GM12878 (cell line): ENCODE measurements around the gene CATSPERZ.

Experiments used
- BACH1 ChIP-seq: fragments of 450-650 bp; IDR thresholded peaks from 2 replicates; pipeline ENCODE4 v1.6.1; 2017; ENCODE audit warnings: mild to moderate bottlenecking, borderline replicate concordance
- CEBPB ChIP-seq, 2 experiments: fragments of 150-350 bp in 1 of 2; IDR thresholded peaks; 2 replicates each; pipeline ENCODE4 v1.6.1; 2012 to 2014; ENCODE audit warnings: low read depth in 2 of 2, low read length in 2 of 2, borderline replicate concordance in 1 of 2, inconsistent platforms in 1 of 2
- CTCF ChIP-seq, 3 experiments: IDR thresholded peaks in 2 of 3; conservative IDR thresholded peaks in 1 of 3; 2 replicates each; pipeline ENCODE4 v1.5.1; 2011; ENCODE audit warnings: low read depth in 3 of 3, low read length in 3 of 3, mild to moderate bottlenecking in 3 of 3, control low read depth in 2 of 3, moderate library complexity in 2 of 3, inconsistent platforms in 1 of 3, mixed read lengths in 1 of 3; ENCODE audit not compliant: control insufficient read depth in 2 of 3, insufficient read depth in 1 of 3; ENCODE audit errors: extremely low read depth in 1 of 3
- EP300 ChIP-seq, 2 experiments: fragments of 150-350 bp in 1 of 2; IDR thresholded peaks; 2 replicates each; pipeline ENCODE4 v1.6.1; 2011 to 2012; ENCODE audit warnings: low read depth in 2 of 2, low read length in 2 of 2, borderline replicate concordance in 1 of 2, improper control_type of control experiment in 1 of 2, inconsistent platforms in 1 of 2; ENCODE audit not compliant: control insufficient read depth in 1 of 2
- FOXK2 ChIP-seq: fragments of 450-650 bp; IDR thresholded peaks from 2 replicates; pipeline ENCODE4 v1.6.1; 2017; ENCODE audit warnings: mild to moderate bottlenecking, moderate library complexity
- GABPA ChIP-seq: IDR thresholded peaks from 2 replicates; pipeline ENCODE4 v1.6.1; 2014; ENCODE audit warnings: antibody characterized with exemption, low read depth, mild to moderate bottlenecking, inconsistent platforms
- IKZF1 ChIP-seq: fragments of 450-650 bp; conservative IDR thresholded peaks from 2 replicates; pipeline ENCODE4 v1.6.1; 2017; ENCODE audit warnings: antibody characterized with exemption, mild to moderate bottlenecking
- JUND ChIP-seq: IDR thresholded peaks from 2 replicates; pipeline ENCODE4 v1.6.1; 2012; ENCODE audit warnings: low read depth, mild to moderate bottlenecking, low read length, improper control_type of control experiment, moderate library complexity
- MAX ChIP-seq: IDR thresholded peaks from 2 replicates; pipeline ENCODE4 v1.6.1; 2012; ENCODE audit warnings: low read depth, low read length, improper control_type of control experiment
- MTA2 ChIP-seq: fragments of 450-650 bp; IDR thresholded peaks from 2 replicates; pipeline ENCODE4 v1.6.1; 2016; ENCODE audit warnings: low read depth, mild to moderate bottlenecking, moderate library complexity
- REST ChIP-seq: IDR thresholded peaks from 2 replicates; pipeline ENCODE4 v1.6.1; 2012; ENCODE audit warnings: mild to moderate bottlenecking, low read depth, low read length
- RFX5 ChIP-seq: IDR thresholded peaks from 2 replicates; pipeline ENCODE4 v1.6.1; 2011; ENCODE audit warnings: low read depth, low read length, improper control_type of control experiment

- TF ChIP-seq REST = no peak
- no peak for TF ChIP-seq CTCF (IDR thresholded peaks at IDR 0.05 in 2 of 3, conservative IDR thresholded peaks at IDR 0.05 in 1 of 3; ENCODE audit: control insufficient read depth in 2 of 3, extremely low read depth in 1 of 3, insufficient read depth in 1 of 3, low read depth in 3 of 3, low read length in 3 of 3)
- no peak for TF ChIP-seq GABPA
- no peak for TF ChIP-seq BACH1
- no peak for TF ChIP-seq RFX5
- no peak for TF ChIP-seq MTA2
- no peak for TF ChIP-seq FOXK2
- no peak for TF ChIP-seq MAX
- TF ChIP-seq IKZF1 = no peak
- TF ChIP-seq CEBPB (IDR thresholded peaks at IDR 0.05; ENCODE audit: borderline replicate concordance in 1 of 2, low read depth in 2 of 2, low read length in 2 of 2) = no peak
- no peak for TF ChIP-seq JUND
- TF ChIP-seq EP300 (IDR thresholded peaks at IDR 0.05; ENCODE audit: borderline replicate concordance in 1 of 2, control insufficient read depth in 1 of 2, low read depth in 2 of 2, low read length in 2 of 2) = no peak
Observed at GRCh38 chr11:64349404-64349803, 49.2 kb downstream of the CATSPERZ start.
